Measurements from ENCODE around the gene TRPV6.

DNA sequence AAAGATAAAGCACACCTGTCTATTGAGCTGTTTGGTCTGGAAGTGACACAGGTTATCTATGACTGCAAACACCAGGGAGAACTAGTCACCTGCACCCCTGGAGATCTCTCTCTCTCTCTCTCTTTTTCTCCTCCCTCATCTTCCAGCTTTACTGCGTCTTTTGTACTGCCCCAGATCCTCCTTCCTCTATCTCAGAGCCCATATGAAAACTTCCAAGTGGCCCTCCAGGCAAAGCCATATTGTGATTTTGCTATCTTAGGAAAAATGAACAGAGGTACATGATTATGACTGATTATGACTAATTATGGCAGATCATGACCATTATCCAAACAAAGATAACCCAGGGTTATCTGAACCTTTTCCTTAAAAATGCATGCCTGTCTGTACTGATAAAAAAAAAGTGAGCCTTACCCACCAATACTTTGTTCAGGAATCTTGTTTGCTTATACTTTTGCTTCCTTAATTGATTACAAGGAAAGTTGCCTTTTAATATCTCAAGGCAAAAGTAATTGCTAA, 43.2 kb downstream of the TRPV6 start:
- TF ChIP-seq, protein P1, sequence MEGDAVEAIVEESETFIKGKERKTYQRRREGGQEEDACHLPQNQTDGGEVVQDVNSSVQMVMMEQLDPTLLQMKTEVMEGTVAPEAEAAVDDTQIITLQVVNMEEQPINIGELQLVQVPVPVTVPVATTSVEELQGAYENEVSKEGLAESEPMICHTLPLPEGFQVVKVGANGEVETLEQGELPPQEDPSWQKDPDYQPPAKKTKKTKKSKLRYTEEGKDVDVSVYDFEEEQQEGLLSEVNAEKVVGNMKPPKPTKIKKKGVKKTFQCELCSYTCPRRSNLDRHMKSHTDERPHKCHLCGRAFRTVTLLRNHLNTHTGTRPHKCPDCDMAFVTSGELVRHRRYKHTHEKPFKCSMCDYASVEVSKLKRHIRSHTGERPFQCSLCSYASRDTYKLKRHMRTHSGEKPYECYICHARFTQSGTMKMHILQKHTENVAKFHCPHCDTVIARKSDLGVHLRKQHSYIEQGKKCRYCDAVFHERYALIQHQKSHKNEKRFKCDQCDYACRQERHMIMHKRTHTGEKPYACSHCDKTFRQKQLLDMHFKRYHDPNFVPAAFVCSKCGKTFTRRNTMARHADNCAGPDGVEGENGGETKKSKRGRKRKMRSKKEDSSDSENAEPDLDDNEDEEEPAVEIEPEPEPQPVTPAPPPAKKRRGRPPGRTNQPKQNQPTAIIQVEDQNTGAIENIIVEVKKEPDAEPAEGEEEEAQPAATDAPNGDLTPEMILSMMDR (IDR thresholded peaks at IDR 0.05), result no peak
- TF ChIP-seq POLR2A (IDR thresholded peaks at IDR 0.05), result no peak
